ENCODE measurements around the gene FBRS.

DNA sequence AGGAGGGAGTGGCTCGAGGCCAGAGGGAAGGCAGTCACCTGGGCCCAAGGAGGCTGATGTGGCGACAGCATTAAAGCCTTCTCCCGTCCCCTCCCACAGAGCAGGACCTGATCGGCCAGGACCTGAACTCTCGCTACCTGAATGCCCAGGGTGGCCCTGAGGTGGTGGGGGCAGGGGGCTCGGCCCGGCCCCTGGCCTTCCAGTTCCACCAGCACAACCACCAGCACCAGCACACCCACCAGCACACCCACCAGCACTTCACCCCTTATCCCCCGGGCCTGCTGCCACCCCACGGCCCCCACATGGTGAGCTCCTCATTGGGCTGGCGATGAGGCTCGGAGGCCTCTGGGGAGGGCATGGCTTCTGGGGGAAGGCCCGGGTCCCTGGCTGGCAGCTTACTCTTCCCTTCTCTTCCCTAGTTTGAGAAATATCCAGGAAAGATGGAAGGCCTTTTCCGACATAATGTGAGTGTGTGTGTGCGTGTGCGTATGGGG, 6.4 kb downstream of the FBRS start:
- TF ChIP-seq, protein P1, sequence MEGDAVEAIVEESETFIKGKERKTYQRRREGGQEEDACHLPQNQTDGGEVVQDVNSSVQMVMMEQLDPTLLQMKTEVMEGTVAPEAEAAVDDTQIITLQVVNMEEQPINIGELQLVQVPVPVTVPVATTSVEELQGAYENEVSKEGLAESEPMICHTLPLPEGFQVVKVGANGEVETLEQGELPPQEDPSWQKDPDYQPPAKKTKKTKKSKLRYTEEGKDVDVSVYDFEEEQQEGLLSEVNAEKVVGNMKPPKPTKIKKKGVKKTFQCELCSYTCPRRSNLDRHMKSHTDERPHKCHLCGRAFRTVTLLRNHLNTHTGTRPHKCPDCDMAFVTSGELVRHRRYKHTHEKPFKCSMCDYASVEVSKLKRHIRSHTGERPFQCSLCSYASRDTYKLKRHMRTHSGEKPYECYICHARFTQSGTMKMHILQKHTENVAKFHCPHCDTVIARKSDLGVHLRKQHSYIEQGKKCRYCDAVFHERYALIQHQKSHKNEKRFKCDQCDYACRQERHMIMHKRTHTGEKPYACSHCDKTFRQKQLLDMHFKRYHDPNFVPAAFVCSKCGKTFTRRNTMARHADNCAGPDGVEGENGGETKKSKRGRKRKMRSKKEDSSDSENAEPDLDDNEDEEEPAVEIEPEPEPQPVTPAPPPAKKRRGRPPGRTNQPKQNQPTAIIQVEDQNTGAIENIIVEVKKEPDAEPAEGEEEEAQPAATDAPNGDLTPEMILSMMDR (IDR thresholded peaks at IDR 0.05), result no peak
- no peak for TF ChIP-seq POLR2A (IDR thresholded peaks at IDR 0.05)
- no peak for TF ChIP-seq POLR2AphosphoS5 (IDR thresholded peaks at IDR 0.05; ENCODE audit: insufficient read depth in 1 of 2, low read depth in 1 of 2)
